Esophagus (tissue), 2 donors: ENCODE measurements around the gene SLC28A1. TPM values are rescaled to one million over a fixed set of nuclear protein-coding genes. Genes with fewer than 3 reads are reported as not detected.

Experiments
- H3K27ac ChIP-seq, 2 donors: one replicate each; pipeline ENCODE4 v1.5.1; 2013; ENCODE audit warnings: low read depth in 2 of 2, mild to moderate bottlenecking in 2 of 2, inconsistent platforms in 1 of 2, low read length in 1 of 2, moderate library complexity in 1 of 2
- H3K27me3 ChIP-seq, 2 donors: one replicate each; pipeline ENCODE4 v1.6.1; 2013; ENCODE audit warnings: low read length in 2 of 2, control low read depth in 1 of 2, mild to moderate bottlenecking in 1 of 2; ENCODE audit not compliant: insufficient read depth in 2 of 2, control insufficient read depth in 1 of 2
- H3K36me3 ChIP-seq, 2 donors: one replicate each; pipeline ENCODE4 v1.6.1; 2013; ENCODE audit warnings: low read length in 1 of 2; ENCODE audit not compliant: control insufficient read depth in 2 of 2, insufficient read depth in 2 of 2
- H3K4me1 ChIP-seq, 2 donors: one replicate each; pipeline ENCODE4 v1.6.1; 2013; ENCODE audit warnings: low read length in 1 of 2; ENCODE audit not compliant: control insufficient read depth in 2 of 2, insufficient read depth in 2 of 2
- H3K4me3 ChIP-seq, 2 donors: one replicate each; pipeline ENCODE4 v1.5.1; 2013; ENCODE audit warnings: low read length in 2 of 2, mild to moderate bottlenecking in 2 of 2, low read depth in 1 of 2, moderate library complexity in 1 of 2
- H3K9me3 ChIP-seq, 2 donors: one replicate each; pipeline ENCODE4 v1.6.1; 2013; ENCODE audit warnings: mild to moderate bottlenecking in 2 of 2, low read depth in 1 of 2, low read length in 1 of 2, moderate library complexity in 1 of 2; ENCODE audit not compliant: control insufficient read depth in 2 of 2, insufficient read depth in 1 of 2
- WGBS, 2 donors: extraction: QIAGEN DNeasy Blood & Tissue Kit; methylation state at CpG; one replicate each; pipeline ENCODE4 v1.1.7; 2013; 5-methylcytosine and 5-hydroxymethylcytosine counted together
- polyA plus RNA-seq, 2 donors: library from polyadenylated mRNA; stranded (reverse); fragments of 200-250 nt; gene quantifications; one replicate each; pipeline ENCODE4 v1.2.3, GENCODE V29; 2013
- donor health status: healthy with polysubstance abuse.
- donor health status: Bipolar disorder and iron deficiency.

SLC28A1 gene
- polyA plus RNA-seq, 2 donors, result 0.02 to 0.08 TPM

DNA sequence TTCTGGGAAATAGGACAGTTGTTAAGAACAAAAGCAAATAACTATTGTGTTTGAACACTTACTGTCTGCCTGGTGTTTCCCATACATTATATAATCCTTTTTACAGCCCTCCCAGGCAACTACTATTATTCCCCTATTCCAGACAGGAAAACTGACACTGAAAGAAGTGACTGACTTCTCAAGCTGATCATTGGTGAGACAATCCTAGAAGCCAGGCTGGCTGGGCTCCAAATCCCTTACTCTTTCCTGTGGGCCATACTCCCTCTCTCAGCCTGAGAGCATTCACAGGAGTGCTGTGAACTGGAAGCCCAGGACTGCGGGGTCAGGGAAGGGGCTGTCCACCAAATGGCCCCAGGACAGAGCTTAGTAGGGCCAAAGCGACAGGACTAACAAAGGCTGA, 58.0 kb downstream of the SLC28A1 start:
- H3K27ac ChIP-seq, result no peak overlapping the region
- no peaks in the 10 kb centered on the region for H3K27me3 ChIP-seq
- H3K4me1 ChIP-seq, result no peaks in the 10 kb centered on the region
- H3K4me3 ChIP-seq, result no peak overlapping the region
- 86 to 89% methylated on average over 2 of the region's 2 CpGs for WGBS, 2 donors
- H3K36me3 ChIP-seq, result no peaks in the 10 kb centered on the region
- no peaks in the 10 kb centered on the region for H3K9me3 ChIP-seq

DNA sequence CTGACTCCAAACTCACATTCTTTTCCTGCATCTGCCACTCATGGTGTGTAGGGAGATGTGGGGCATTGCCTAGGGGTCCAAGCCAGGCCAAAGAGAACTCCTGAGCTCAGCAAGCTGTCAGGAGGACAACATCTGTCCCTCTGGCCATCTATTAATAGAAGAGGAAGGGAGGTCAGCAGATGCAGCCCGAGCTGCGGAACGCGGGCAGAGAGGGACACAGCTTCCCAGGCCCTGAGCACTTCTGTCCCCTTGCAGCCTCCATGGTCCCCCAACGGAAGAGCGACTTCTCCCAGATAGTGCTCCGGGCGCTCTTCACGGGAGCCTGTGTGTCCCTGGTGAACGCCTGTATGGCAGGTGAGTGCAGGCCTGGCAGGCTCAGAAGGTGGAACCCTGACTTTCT, 59.8 kb downstream of the SLC28A1 start:
- 91 to 97% methylated on average over 10 of the region's 10 CpGs for WGBS, 2 donors
- no peak overlapping the region for H3K4me3 ChIP-seq
- no peaks in the 10 kb centered on the region for H3K4me1 ChIP-seq
- no peaks in the 10 kb centered on the region for H3K36me3 ChIP-seq
- H3K9me3 ChIP-seq, result no peaks in the 10 kb centered on the region
- H3K27me3 ChIP-seq, result no peaks in the 10 kb centered on the region
- H3K27ac ChIP-seq, result no peak overlapping the region

DNA sequence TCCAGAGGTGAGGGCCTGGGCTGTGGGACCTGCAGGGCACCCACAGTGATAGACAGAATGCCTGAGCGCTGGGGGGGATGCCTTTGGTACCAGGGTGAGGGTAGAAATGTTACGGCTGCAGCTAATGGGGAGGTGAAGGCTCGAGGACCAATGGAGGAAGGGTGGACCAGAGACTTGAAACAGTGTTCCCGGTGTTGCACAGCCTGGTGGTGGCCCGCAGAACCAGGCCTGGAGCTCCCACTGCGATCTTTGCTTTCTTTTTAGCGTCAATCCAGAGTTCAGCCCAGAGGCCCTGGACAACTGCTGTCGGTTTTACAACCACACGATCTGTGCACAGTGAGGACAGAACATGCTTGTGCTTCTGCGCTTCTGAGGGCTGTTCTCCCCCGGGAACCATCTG, 60.4 kb downstream of the SLC28A1 start:
- Histone ChIP-seq H3K36me3 (no peaks in the 10 kb centered on the region), H3K9me3 (no peaks in the 10 kb centered on the region), H3K4me1 (no peaks in the 10 kb centered on the region), H3K27me3 (no peaks in the 10 kb centered on the region), H3K4me3 (no peak overlapping the region), H3K27ac (no peak overlapping the region)
- 86 to 92% methylated on average over 11 of the region's 11 CpGs for WGBS, 2 donors

DNA sequence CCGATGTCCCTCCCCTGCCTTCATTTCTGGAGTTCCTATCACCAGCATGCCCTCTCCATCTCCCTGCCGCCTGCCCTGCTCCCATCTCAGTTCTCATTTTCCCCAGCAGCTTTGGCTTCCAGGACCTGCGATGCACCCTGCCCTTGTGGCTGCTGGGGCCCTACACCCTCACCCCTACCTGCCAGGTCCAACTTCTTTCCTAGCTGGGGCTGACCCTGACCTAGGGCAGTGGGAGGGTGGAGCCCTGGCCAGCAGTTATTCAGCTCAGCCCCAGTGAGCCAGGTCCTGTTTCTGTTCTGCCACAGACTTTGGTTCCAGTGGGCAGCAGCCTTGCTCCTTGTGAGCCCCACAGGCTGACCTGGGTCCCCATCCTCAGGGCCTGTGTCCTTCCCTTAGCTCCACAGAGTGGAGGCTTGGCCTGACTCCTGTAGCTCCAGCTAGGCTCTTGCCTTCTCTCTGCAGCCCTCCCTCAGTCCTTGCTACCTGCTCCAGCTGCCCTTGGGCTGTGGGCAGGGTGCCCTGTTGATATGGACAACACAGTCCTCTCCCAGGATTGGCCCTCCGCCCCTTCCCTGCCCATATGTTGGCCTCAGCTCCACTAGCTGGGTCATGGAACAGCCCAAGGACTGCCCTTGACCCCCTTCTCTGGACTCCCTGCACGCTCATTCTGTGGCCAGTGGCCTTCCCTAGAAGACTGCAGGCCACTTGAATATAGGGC, 62.5 kb downstream of the SLC28A1 start:
- Histone ChIP-seq H3K4me3 (no peak overlapping the region), H3K9me3 (no peaks in the 10 kb centered on the region), H3K4me1 (no peaks in the 10 kb centered on the region), H3K36me3 (no peaks in the 10 kb centered on the region), H3K27me3 (no peaks in the 10 kb centered on the region), H3K27ac (no peak overlapping the region)
- 91% methylated on average over 5 of the region's 5 CpGs for WGBS, 2 donors

DNA sequence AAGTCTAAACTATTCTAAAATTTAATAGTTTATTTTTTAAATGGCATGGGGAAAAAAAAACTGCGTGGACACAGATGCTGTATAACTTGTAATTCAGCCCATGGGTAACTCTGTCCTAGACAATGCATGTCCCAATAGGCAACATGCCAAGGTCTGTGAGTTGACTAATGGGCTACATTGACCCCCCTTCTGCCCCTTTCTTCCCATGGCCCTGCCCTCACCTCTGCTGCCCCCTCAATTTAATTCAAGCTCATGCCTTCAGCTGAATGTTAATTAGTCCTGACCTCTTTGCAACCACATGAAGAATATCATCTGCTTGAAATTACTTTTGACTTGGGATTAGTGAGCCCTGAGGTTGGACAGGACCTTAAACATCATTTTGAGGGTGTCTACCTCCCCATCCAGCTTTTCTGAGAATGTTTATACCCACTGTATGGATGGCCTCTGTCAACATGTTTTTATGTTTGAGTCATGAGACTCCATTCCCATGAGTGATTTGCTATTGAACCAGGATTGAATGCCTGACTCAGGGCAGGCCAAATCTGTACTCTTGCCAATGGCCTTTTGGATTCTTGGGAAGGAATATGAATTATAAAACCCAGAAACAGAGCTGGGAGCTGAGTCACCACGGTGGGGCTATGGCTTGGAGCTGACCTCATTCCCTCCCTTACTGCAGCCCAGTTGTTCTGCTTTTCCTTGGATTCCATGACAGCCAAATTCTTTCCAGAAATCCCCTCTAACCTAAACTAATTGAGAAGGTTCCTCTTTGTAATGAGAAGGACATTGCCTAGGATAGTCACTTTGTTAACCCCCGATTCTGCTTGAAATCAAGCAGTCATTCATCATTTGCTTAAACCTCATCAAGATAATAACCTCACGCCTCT, 63.7 kb downstream of the SLC28A1 start:
- Histone ChIP-seq H3K36me3 (no peaks in the 10 kb centered on the region), H3K4me1 (no peaks in the 10 kb centered on the region), H3K27ac (no peak overlapping the region), H3K9me3 (no peaks in the 10 kb centered on the region), H3K27me3 (no peaks in the 10 kb centered on the region), H3K4me3 (no peak overlapping the region)
- 62 to 73% methylated on average over 4 of the region's 4 CpGs for WGBS, 2 donors

DNA sequence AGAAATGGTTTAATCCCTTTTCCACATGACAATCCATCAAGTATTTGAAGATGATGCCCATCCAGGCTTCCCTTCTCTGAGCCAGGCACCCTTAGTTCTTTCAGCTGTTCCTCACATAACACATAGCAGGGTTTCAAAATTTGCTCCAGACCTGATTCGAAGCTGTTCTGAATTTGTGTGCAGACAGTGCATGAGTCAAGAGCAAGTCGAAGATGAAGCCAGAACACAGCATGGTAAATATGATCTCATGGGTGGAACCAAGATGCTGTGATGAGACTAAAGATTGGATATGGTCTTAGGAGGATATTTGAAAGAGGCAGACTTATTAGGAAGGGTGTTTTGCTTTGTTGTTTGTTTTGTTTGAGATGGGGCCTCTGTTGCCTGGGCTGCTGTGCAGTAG, 64.6 kb downstream of the SLC28A1 start:
- no peaks in the 10 kb centered on the region for H3K4me1 ChIP-seq
- no peaks in the 10 kb centered on the region for H3K9me3 ChIP-seq
- no peak overlapping the region for H3K4me3 ChIP-seq
- no peak overlapping the region for H3K27ac ChIP-seq
- 77 to 79% methylated on average over 2 of the region's 2 CpGs for WGBS, 2 donors
- H3K27me3 ChIP-seq, result no peaks in the 10 kb centered on the region
- no peaks in the 10 kb centered on the region for H3K36me3 ChIP-seq

DNA sequence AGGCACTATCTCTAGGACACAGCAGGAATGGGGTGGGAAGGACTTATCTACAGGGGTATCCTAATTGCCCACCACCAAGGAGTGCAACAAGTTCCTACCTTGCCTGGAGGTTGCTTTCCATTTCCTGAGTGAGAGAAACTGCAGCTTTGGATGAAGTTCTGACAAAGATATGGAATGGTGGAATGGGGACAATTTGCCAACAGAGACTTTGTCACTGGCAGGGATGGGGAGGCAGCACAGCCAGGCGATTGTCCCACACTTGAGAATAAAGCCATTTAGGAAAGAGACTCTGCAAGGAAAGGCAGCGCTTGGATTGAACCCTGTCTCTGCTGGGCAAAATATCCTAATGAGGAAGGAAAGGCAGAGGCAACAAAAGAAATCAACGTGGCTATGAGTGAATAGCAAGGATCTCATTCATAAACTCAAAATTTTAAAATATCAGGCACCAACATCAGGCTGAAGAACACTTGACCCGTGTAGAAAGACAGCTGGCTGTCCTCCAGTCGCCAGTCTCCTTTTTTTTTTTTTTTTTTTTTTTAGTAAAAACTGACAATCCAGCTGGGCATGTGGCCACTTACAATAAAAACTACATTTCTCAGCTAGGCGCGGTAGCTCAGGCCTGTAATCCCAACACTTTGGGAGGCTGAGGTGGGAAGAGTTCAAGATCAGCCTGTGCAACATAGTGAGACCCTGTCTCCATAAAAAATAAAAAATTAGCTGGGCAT, 65.5 kb downstream of the SLC28A1 start:
- Histone ChIP-seq H3K9me3 (peaks cover 0 to 3% of the 10 kb centered on the region in 2 donors), H3K4me3 (no peak overlapping the region), H3K27ac (no peak overlapping the region), H3K27me3 (no peaks in the 10 kb centered on the region), H3K36me3 (no peaks in the 10 kb centered on the region), H3K4me1 (no peaks in the 10 kb centered on the region)
- 65 to 70% methylated on average over 7 of the region's 7 CpGs for WGBS, 2 donors

DNA sequence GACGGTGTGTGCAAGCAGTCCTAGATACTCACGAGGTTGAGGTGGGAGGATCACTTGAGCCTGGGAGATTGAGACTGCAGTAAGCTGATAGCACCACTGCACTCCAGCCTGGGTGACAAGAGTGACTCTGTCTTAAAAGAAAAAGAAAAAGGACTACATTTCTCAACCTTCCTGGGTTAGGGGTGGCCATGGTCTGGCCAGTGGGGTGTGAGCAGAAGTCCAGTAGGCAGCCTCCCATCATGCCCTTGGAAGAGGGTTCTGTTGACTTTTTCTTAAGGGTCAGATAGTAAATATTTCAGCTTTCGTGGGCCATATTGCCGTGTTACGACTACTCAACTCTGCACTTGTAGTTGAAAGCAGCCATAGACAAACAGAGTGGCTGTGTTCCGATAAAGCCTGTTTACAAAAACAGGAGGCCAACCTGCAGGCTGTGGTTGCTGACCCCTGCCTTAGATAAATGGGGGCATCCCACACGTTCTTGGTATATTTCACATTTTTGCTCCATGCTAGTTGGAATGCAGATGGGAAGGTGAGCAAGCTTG, 66.2 kb downstream of the SLC28A1 start:
- H3K9me3 ChIP-seq, result peaks cover 0 to 3% of the 10 kb centered on the region in 2 donors
- no peaks in the 10 kb centered on the region for H3K36me3 ChIP-seq
- no peak overlapping the region for H3K27ac ChIP-seq
- H3K27me3 ChIP-seq, result no peaks in the 10 kb centered on the region
- H3K4me1 ChIP-seq, result no peaks in the 10 kb centered on the region
- 81 to 87% methylated on average over 7 of the region's 7 CpGs for WGBS, 2 donors
- no peak overlapping the region for H3K4me3 ChIP-seq

DNA sequence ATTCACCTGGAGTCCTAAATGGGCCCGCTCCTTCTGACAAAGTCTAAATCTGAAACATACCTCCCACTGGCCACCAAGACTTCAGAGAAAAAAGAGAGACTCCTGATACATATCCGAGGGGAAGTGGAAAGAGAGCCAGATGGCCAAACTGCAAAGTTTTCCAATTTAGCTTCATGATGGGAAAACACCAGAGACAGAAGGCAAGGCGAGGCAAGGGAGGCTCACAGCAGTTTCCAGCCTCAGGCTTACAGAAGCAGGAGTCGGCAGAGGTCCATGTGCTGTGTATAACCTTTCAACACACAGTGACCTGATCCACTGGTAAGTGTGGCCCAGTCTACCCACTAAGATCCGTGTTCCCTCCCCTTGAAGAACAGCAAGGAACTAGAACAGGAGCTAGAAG, 67.3 kb downstream of the SLC28A1 start:
- Histone ChIP-seq H3K4me1 (no peaks in the 10 kb centered on the region), H3K27ac (no peak overlapping the region), H3K9me3 (peaks cover 0 to 3% of the 10 kb centered on the region in 2 donors), H3K36me3 (no peaks in the 10 kb centered on the region), H3K4me3 (no peak overlapping the region), H3K27me3 (no peaks in the 10 kb centered on the region)
- WGBS, 2 donors, result 85 to 86% methylated on average over 5 of the region's 5 CpGs
